ENCODE measurements around the gene SUGP1. TPM values are rescaled to one million over a fixed set of nuclear protein-coding genes. Genes with fewer than 3 reads are reported as not detected.

The SUGP1 gene
- polyA plus RNA-seq, 1 donor from 2014 or later, result 82.0 TPM

GRCh38 chr19:19305066-19305465 lies 15.2 kb downstream of the SUGP1 start:
- no peaks in the 10 kb centered on the region for H3K36me3 ChIP-seq (ENCODE audit: insufficient read depth, low read length)
- no peak for TF ChIP-seq RAD21 (conservative IDR thresholded peaks at IDR 0.05)
- no peak for TF ChIP-seq EZH2 (IDR thresholded peaks at IDR 0.05; ENCODE audit: borderline replicate concordance, insufficient read depth, low read length, poor library complexity, severe bottlenecking)
- no peak for TF ChIP-seq TAF1 (IDR thresholded peaks at IDR 0.05; ENCODE audit: low read depth)
- no peak for TF ChIP-seq MXI1 (conservative IDR thresholded peaks at IDR 0.05; ENCODE audit: poor library complexity, severe bottlenecking)
- TF ChIP-seq REST (IDR thresholded peaks at IDR 0.05; ENCODE audit: borderline replicate concordance), result no peak
- TF ChIP-seq SMC3 (conservative IDR thresholded peaks at IDR 0.05; ENCODE audit: poor library complexity), result no peak
- TF ChIP-seq CTCF (IDR thresholded peaks at IDR 0.05; ENCODE audit: poor library complexity, severe bottlenecking), result no peak

GRCh38 chr19:19304186-19304965 lies 15.9 kb downstream of the SUGP1 start:
- H3K36me3 ChIP-seq (ENCODE audit: insufficient read depth, low read length), result no peaks in the 10 kb centered on the region

More at GRCh38 chr19:19305066-19305465, 15.2 kb downstream of the SUGP1 start:
- no peaks in the 10 kb centered on the region for H4K20me1 ChIP-seq (ENCODE audit: insufficient read depth)
- H3K9me2 ChIP-seq (ENCODE audit: insufficient read depth, low read length), result no peaks in the 10 kb centered on the region
- no peak overlapping the region for H3K27ac ChIP-seq (ENCODE audit: low read length)
- no peak overlapping the region for H2AFZ ChIP-seq (ENCODE audit: low read depth, low read length)
- no peak overlapping the region for H3K4me3 ChIP-seq (ENCODE audit: low read length)
- H3F3A ChIP-seq (ENCODE audit: insufficient read depth, low read length, poor library complexity, severe bottlenecking), result no peaks in the 10 kb centered on the region
- H3K9ac ChIP-seq (ENCODE audit: low read length), result no peak overlapping the region
- H3K27me3 ChIP-seq (ENCODE audit: insufficient read depth, low read depth, low read length), result no peaks in the 10 kb centered on the region
- H3K79me2 ChIP-seq (replicated peaks; ENCODE audit: insufficient read depth, low read length), result no peaks in the 10 kb centered on the region
- no peak overlapping the region for H3K4me2 ChIP-seq (ENCODE audit: low read length)
- no peaks in the 10 kb centered on the region for H3K9me3 ChIP-seq (ENCODE audit: low read length)

GRCh38 chr19:19303411-19303810 lies 16.9 kb downstream of the SUGP1 start:
- Histone ChIP-seq H3F3A (ENCODE audit: insufficient read depth, low read length, poor library complexity, severe bottlenecking) (no peaks in the 10 kb centered on the region), H3K9me3 (ENCODE audit: low read length) (no peaks in the 10 kb centered on the region), H2AFZ (ENCODE audit: low read depth, low read length) (no peak overlapping the region), H3K4me3 (ENCODE audit: low read length) (no peak overlapping the region), H3K79me2 (replicated peaks; ENCODE audit: insufficient read depth, low read length) (no peaks in the 10 kb centered on the region), H3K27ac (ENCODE audit: low read length) (no peak overlapping the region), H3K36me3 (ENCODE audit: insufficient read depth, low read length) (no peaks in the 10 kb centered on the region), H3K27me3 (ENCODE audit: insufficient read depth, low read depth, low read length) (no peaks in the 10 kb centered on the region), H4K20me1 (ENCODE audit: insufficient read depth) (no peaks in the 10 kb centered on the region), H3K4me2 (ENCODE audit: low read length) (no peak overlapping the region), H3K9ac (ENCODE audit: low read length) (no peak overlapping the region), H3K9me2 (ENCODE audit: insufficient read depth, low read length) (no peaks in the 10 kb centered on the region)
- no peak for TF ChIP-seq TAF1 (IDR thresholded peaks at IDR 0.05; ENCODE audit: low read depth)
- TF ChIP-seq RAD21 (conservative IDR thresholded peaks at IDR 0.05), result no peak
- no peak for TF ChIP-seq MXI1 (conservative IDR thresholded peaks at IDR 0.05; ENCODE audit: poor library complexity, severe bottlenecking)
- TF ChIP-seq EZH2 (IDR thresholded peaks at IDR 0.05; ENCODE audit: borderline replicate concordance, insufficient read depth, low read length, poor library complexity, severe bottlenecking), result no peak
- TF ChIP-seq SMC3 (conservative IDR thresholded peaks at IDR 0.05; ENCODE audit: poor library complexity), result no peak
- no peak for TF ChIP-seq CTCF (IDR thresholded peaks at IDR 0.05; ENCODE audit: poor library complexity, severe bottlenecking)
- TF ChIP-seq POLR2AphosphoS5 (IDR thresholded peaks at IDR 0.05), result no peak
- no peak for TF ChIP-seq REST (IDR thresholded peaks at IDR 0.05; ENCODE audit: borderline replicate concordance)

More at GRCh38 chr19:19304186-19304965, 15.9 kb downstream of the SUGP1 start:
- Histone ChIP-seq H3K27ac (ENCODE audit: low read length) (no peak overlapping the region), H4K20me1 (ENCODE audit: insufficient read depth) (no peaks in the 10 kb centered on the region), H3K9me2 (ENCODE audit: insufficient read depth, low read length) (no peaks in the 10 kb centered on the region), H3K79me2 (replicated peaks; ENCODE audit: insufficient read depth, low read length) (no peaks in the 10 kb centered on the region), H3K9ac (ENCODE audit: low read length) (no peak overlapping the region), H3K27me3 (ENCODE audit: insufficient read depth, low read depth, low read length) (no peaks in the 10 kb centered on the region), H3K4me3 (ENCODE audit: low read length) (no peak overlapping the region), H3F3A (ENCODE audit: insufficient read depth, low read length, poor library complexity, severe bottlenecking) (no peaks in the 10 kb centered on the region), H3K9me3 (ENCODE audit: low read length) (no peaks in the 10 kb centered on the region), H3K4me2 (ENCODE audit: low read length) (no peak overlapping the region), H2AFZ (ENCODE audit: low read depth, low read length) (no peak overlapping the region)
- TF ChIP-seq MXI1 (conservative IDR thresholded peaks at IDR 0.05; ENCODE audit: poor library complexity, severe bottlenecking), result no peak

Data from neural cell (in vitro differentiated cells).